Measurements from ENCODE around the gene FAM20A. TPM values are rescaled to one million over a fixed set of nuclear protein-coding genes. Genes with fewer than 3 reads are reported as not detected.

The FAM20A gene
- total and polyA plus RNA-seq, 9 of the 15 experiments (the other 6 are each of a cell fraction or from before 2014, with no cell fraction given): 0.07 TPM; not detected in 8

DNA sequence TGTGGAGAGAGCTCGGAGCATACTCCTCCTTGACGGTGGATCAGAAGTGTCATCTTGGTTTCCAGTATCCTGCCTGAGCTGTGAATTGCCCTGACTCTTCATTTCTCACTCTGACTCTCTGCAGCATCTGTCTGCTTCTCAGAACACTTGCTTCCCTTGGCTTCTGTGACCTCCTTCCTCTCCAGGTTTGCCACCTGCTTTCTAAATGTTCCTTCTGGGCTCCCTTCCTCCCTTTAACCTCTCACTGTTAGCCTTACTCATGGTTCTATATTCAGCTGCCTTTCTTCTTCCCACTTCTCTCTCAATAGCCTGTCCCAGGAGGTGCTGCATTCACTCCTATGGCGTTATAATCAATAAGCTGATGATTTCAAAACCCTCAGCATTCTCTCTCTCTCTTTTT is 100.1 kb downstream of the FAM20A start:
- WGBS (ENCODE audit: insufficient coverage, low coverage, missing lambda C conversion rate): 0% methylated on average over 3 of the region's 3 CpGs
- no peak for TF ChIP-seq KLF1 (tag; IDR thresholded peaks at IDR 0.05)
- TF ChIP-seq RBM15 (IDR thresholded peaks at IDR 0.05; ENCODE audit: insufficient read depth, low read length): no peak
- TF ChIP-seq, protein P1, sequence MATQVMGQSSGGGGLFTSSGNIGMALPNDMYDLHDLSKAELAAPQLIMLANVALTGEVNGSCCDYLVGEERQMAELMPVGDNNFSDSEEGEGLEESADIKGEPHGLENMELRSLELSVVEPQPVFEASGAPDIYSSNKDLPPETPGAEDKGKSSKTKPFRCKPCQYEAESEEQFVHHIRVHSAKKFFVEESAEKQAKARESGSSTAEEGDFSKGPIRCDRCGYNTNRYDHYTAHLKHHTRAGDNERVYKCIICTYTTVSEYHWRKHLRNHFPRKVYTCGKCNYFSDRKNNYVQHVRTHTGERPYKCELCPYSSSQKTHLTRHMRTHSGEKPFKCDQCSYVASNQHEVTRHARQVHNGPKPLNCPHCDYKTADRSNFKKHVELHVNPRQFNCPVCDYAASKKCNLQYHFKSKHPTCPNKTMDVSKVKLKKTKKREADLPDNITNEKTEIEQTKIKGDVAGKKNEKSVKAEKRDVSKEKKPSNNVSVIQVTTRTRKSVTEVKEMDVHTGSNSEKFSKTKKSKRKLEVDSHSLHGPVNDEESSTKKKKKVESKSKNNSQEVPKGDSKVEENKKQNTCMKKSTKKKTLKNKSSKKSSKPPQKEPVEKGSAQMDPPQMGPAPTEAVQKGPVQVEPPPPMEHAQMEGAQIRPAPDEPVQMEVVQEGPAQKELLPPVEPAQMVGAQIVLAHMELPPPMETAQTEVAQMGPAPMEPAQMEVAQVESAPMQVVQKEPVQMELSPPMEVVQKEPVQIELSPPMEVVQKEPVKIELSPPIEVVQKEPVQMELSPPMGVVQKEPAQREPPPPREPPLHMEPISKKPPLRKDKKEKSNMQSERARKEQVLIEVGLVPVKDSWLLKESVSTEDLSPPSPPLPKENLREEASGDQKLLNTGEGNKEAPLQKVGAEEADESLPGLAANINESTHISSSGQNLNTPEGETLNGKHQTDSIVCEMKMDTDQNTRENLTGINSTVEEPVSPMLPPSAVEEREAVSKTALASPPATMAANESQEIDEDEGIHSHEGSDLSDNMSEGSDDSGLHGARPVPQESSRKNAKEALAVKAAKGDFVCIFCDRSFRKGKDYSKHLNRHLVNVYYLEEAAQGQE (IDR thresholded peaks at IDR 0.05; ENCODE audit: borderline replicate concordance): no peak
- TF ChIP-seq, protein P1 (CRISPR knock-in tag; IDR thresholded peaks at IDR 0.05; ENCODE audit: low read depth): no peak
- TF ChIP-seq DDX20 (tag; IDR thresholded peaks at IDR 0.05; ENCODE audit: low read depth): no peak
- ChIA-PET CTCF (ENCODE audit: low intra/inter-chr PET ratio) (no interaction called here), POLR2A (interaction anchor here (1.0 kb wide), 1 partner anchor 11 kb away, joined by 3 read pairs; the partner anchor contains the start of gene PRKAR1A)
- BruUV-seq (replicated peaks): no TSS peak
- Histone ChIP-seq H3K36me3 (ENCODE audit: control insufficient read depth, insufficient read depth, low read length) (no peaks in the 10 kb centered on the region), H3K4me2 (ENCODE audit: insufficient read depth, low read length) (no peak overlapping the region), H2AFZ (ENCODE audit: low read depth, low read length) (no peak overlapping the region), H3K9ac (ENCODE audit: insufficient read depth in 1 of 2, low read depth in 2 of 2, low read length in 2 of 2) (no peak overlapping the region), H3K27me3 (ENCODE audit: control insufficient read depth in 2 of 2, insufficient read depth in 2 of 2, low read length in 2 of 2) (no peaks in the 10 kb centered on the region; a peak in 1 of 5 replicates), H3K4me1 (replicated peaks in 1 of 2; ENCODE audit: control insufficient read depth in 2 of 2, insufficient read depth in 2 of 2, low read length in 2 of 2) (peaks cover 0 to 10% of the 10 kb centered on the region in 2 experiments; a peak in 3 of 5 replicates), H3K9me1 (ENCODE audit: control insufficient read depth, insufficient read depth, low read length) (no peaks in the 10 kb centered on the region), H3K79me2 (ENCODE audit: control insufficient read depth, insufficient read depth, low read length) (no peaks in the 10 kb centered on the region), H3K4me3 (no peak overlapping the region), H4K20me1 (replicated peaks; ENCODE audit: control insufficient read depth, insufficient read depth, low read length) (no peaks in the 10 kb centered on the region), H3K27ac (ENCODE audit: extremely low read depth, low read depth, low read length) (no peak overlapping the region), H3K9me3 (replicated peaks; ENCODE audit: control insufficient read depth, insufficient read depth, low read depth, low read length) (no peaks in the 10 kb centered on the region; the same call in 1 of the 2 replicates)
- intact Hi-C loops (cut with micrococcal nuclease) (no loop called here), in situ Hi-C loops (cut with MboI) (no loop called here)
- DNase-seq (ENCODE audit: extremely low read depth in 1 of 4, low spot score in 3 of 4) (no peak), FAIRE-seq (no peak), ATAC-seq (no peak)

All from K562 (cell line).